Measurements from ENCODE around the gene UBE2F. TPM values are rescaled to one million over a fixed set of nuclear protein-coding genes. Genes with fewer than 3 reads are reported as not detected.
A peak's percentile ranks its signal among the peaks of the same experiment; 100 is the strongest.
"Not testable (repeated sequence)": the region's sequence is repeated elsewhere in the genome, so short reads cannot be mapped to it uniquely, and the experiment has no call there.

The UBE2F gene
- total RNA-seq, 2 experiments from 2014 or later: 22.1 to 44.1 TPM

DNA sequence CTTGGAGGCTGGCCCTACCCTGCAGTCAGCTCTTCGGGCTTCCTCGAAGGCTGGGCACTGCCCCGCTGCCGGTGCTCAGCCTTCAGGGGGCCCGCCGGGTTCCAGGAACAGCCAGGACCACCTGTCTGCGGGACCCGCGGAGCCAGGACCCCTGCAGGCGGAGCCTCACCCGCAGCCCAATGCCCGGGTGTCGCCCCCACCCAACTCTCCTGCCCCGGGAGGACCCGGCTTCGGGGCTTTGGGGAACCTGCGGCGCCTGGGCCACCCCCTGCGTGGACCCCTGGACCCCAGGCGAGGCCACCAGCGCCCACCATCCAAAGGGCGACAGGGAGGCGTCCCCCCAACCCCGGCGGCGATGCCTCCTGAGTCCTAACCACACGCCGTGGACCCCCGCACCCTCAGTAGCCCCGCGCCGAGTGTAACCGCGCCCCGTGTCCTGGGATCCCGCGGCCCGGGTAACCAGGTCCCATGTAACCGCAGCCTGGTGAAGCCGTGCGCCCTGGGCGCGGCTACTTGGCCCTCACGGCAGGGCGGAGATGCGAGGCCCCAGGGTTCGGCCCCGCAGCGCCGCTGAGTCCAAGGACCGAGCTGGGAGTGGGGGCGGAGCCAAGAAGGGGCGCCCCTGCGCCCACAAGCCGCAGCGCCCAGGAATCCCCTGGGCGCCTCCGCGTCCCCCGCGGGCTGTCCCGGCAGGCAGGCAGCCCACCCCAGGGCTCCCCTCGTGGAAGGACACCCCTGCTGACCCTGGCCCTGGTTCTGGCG lies 11.0 kb upstream of the UBE2F start:
- H3K27me3 Mint-ChIP-seq: peaks cover 29% of the 10 kb centered on the region
- DNase-seq (no peak), ATAC-seq (peak; percentile 16)
- H3K4me1 Mint-ChIP-seq: no peaks in the 10 kb centered on the region
- CTCF ChIA-PET: interaction anchor here (0.8 to 1.5 kb wide), 2 partner anchors 14 to 27 kb away, joined by 3 to 4 read pairs; no protein-coding TSS in a partner anchor
- no peaks in the 10 kb centered on the region for H3K36me3 Mint-ChIP-seq
- no peak overlapping the region for H3K27ac Mint-ChIP-seq
- no peaks in the 10 kb centered on the region for H3K9me3 Mint-ChIP-seq (ENCODE audit: low read depth)
- no peak overlapping the region for H3K4me3 Mint-ChIP-seq

DNA sequence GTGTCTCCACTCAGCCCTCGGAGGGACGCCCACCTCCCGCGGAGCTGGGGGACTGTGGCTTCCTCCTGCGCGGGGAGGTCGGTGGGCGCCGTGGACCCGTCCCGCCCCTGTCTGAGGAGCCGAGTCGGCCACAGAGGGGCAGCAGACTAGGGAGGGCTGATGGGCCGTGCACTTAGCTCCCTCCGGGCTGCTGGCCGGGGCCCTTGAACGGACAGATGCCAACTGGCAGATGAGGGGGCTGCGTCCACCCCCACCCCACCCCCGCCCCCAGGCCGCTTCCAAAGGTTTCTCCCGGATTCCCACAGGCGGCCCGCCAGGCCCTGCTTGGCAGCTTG lies 10.4 kb upstream of the UBE2F start:
- Mint-ChIP-seq H3K4me1 (no peaks in the 10 kb centered on the region), H3K4me3 (no peak overlapping the region), H3K36me3 (no peaks in the 10 kb centered on the region), H3K9me3 (ENCODE audit: low read depth) (no peaks in the 10 kb centered on the region), H3K27ac (no peak overlapping the region), H3K27me3 (peaks cover 27% of the 10 kb centered on the region)
- no peak for DNase-seq
- CTCF ChIA-PET: interaction anchor here (0.6 to 1.5 kb wide), 2 partner anchors 9 to 14 kb away, joined by 4 read pairs; no protein-coding TSS in a partner anchor
- no peak for ATAC-seq

DNA sequence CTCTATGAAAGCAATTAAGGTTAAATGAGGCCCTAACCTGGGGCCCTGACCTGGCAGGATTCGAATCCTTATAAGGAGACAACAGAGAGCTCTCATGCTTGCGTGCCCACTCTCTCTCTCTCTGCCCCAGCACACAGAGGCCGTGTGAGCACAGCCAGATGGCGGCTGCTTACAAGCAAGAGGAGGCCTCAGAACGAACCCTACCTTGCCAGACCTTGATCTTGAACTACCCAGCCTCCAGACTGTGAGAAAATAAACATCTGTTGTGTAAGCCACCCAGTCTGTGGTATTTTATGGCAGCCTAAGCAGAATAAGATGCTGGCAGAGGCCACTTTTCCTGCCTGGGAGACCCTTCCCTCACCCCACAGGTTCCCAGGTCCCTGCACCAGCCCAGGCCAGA lies 5.2 kb upstream of the UBE2F start:
- H3K4me3 Mint-ChIP-seq: no peak overlapping the region
- CTCF ChIA-PET: no interaction called here
- DNase-seq: no peak
- H3K27me3 Mint-ChIP-seq: peaks cover 14% of the 10 kb centered on the region
- H3K9me3 Mint-ChIP-seq (ENCODE audit: low read depth): peaks cover 6% of the 10 kb centered on the region
- peaks cover 8% of the 10 kb centered on the region for H3K36me3 Mint-ChIP-seq
- no peak overlapping the region for H3K27ac Mint-ChIP-seq
- peaks cover 3% of the 10 kb centered on the region for H3K4me1 Mint-ChIP-seq
- no peak for ATAC-seq

DNA sequence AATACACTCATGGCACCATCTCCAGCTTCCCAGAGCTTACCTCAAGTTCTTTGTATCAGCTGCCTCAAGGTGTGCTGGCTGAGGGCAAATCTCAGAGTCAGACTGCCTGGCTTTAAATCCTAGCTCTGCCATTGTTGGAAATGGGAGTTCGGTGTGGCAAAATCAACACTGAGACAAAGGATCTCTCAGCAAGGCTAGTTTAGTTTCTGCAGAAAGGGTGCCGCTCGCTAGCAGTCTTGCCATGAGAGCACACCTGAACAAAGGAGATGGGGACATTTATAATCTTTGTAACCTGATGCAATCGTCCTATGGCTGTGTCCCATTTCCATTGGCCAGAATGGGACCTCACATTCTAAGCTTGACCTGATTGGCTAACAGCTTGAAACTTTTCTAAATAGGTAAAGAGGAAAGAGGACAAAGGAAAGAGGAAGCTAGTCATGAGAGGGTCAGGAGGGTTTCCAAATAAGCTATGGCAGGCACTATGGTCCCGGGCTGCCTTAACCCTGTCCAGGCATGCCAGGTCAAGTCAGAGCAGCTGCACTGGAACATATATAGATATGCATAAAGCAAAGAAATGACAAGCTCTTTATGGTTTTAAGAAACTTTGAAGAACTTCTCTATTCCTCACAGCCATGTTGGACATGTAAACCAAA lies 4.3 kb upstream of the UBE2F start:
- H3K27ac Mint-ChIP-seq: no peak overlapping the region
- peaks cover 8% of the 10 kb centered on the region for H3K36me3 Mint-ChIP-seq
- peaks cover 4% of the 10 kb centered on the region for H3K4me1 Mint-ChIP-seq
- peaks cover 4% of the 10 kb centered on the region for H3K27me3 Mint-ChIP-seq
- ATAC-seq (no peak), DNase-seq (no peak)
- H3K4me3 Mint-ChIP-seq: no peak overlapping the region
- H3K9me3 Mint-ChIP-seq (ENCODE audit: low read depth): peaks cover 6% of the 10 kb centered on the region
- CTCF ChIA-PET: no interaction called here

GRCh38 chr2:237963490-237963991 lies 3.3 kb upstream of the UBE2F start:
- H3K36me3 Mint-ChIP-seq; H3K4me3 Mint-ChIP-seq; DNase-seq; H3K27ac Mint-ChIP-seq; ATAC-seq; H3K27me3 Mint-ChIP-seq; H3K9me3 Mint-ChIP-seq (ENCODE audit: low read depth): not testable (repeated sequence)
- CTCF ChIA-PET: interaction anchor here (0.7 kb wide), 1 partner anchor 393 kb away, joined by 3 read pairs; no protein-coding TSS in a partner anchor
- peaks cover 14% of the 10 kb centered on the region for H3K4me1 Mint-ChIP-seq

GRCh38 chr2:237964194-237964577 lies 2.6 kb upstream of the UBE2F start:
- CTCF ChIA-PET: no interaction called here
- peaks cover 6% of the 10 kb centered on the region for H3K9me3 Mint-ChIP-seq (ENCODE audit: low read depth)
- no peak overlapping the region for H3K4me3 Mint-ChIP-seq
- peaks cover 8% of the 10 kb centered on the region for H3K36me3 Mint-ChIP-seq
- peaks cover 1% of the 10 kb centered on the region for H3K27me3 Mint-ChIP-seq
- DNase-seq: no peak
- ATAC-seq: no peak
- no peak overlapping the region for H3K27ac Mint-ChIP-seq
- peaks cover 17% of the 10 kb centered on the region for H3K4me1 Mint-ChIP-seq

- Mint-ChIP-seq H3K36me3 (peaks cover 8% of the 10 kb centered on the region), H3K4me1 (peaks cover 24% of the 10 kb centered on the region), H3K27ac (no peak overlapping the region), H3K27me3 (no peaks in the 10 kb centered on the region), H3K4me3 (no peak overlapping the region), H3K9me3 (ENCODE audit: low read depth) (peaks cover 6% of the 10 kb centered on the region)
- CTCF ChIA-PET: no interaction called here
- ATAC-seq (no peak), DNase-seq (no peak)
Observed at GRCh38 chr2:237964578-237965404, 2.0 kb upstream of the UBE2F start.

GRCh38 chr2:237965844-237966243 lies 970 bp upstream of the UBE2F start:
- H3K36me3 Mint-ChIP-seq; H3K9me3 Mint-ChIP-seq (ENCODE audit: low read depth); ATAC-seq; DNase-seq; H3K27me3 Mint-ChIP-seq: not testable (repeated sequence)
- Mint-ChIP-seq H3K27ac (peak overlapping the region; percentile 52), H3K4me3 (peak overlapping the region; percentile 74), H3K4me1 (peaks cover 26% of the 10 kb centered on the region)
- CTCF ChIA-PET: interaction anchor here (1.0 kb wide), 1 partner anchor 25 kb away, joined by 3 read pairs; no protein-coding TSS in a partner anchor

DNA sequence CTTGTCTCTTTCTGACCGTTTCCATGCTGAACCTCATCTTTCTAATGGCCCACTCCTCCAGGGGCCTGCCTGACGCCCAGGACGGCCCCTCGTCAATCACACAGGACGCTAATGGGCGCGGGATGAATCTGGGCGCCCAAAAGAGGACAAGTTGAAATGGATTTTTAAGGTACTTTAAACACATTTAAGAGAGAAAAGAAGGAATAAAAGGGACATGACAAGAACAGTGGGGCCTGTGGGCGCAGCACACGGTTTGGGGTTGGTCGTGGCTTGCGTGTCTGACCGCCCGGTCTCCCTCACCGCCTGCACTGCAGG lies 607 bp upstream of the UBE2F start:
- no peak for DNase-seq
- peak overlapping the region; percentile 52 for H3K27ac Mint-ChIP-seq
- H3K4me1 Mint-ChIP-seq: peaks cover 28% of the 10 kb centered on the region
- H3K9me3 Mint-ChIP-seq (ENCODE audit: low read depth): peaks cover 6% of the 10 kb centered on the region
- peak overlapping the region; percentile 74 for H3K4me3 Mint-ChIP-seq
- no peak for ATAC-seq
- CTCF ChIA-PET: interaction anchor here (1.0 kb wide), 1 partner anchor 25 kb away, joined by 3 read pairs; no protein-coding TSS in a partner anchor
- H3K27me3 Mint-ChIP-seq: no peaks in the 10 kb centered on the region
- H3K36me3 Mint-ChIP-seq: peaks cover 8% of the 10 kb centered on the region

DNA sequence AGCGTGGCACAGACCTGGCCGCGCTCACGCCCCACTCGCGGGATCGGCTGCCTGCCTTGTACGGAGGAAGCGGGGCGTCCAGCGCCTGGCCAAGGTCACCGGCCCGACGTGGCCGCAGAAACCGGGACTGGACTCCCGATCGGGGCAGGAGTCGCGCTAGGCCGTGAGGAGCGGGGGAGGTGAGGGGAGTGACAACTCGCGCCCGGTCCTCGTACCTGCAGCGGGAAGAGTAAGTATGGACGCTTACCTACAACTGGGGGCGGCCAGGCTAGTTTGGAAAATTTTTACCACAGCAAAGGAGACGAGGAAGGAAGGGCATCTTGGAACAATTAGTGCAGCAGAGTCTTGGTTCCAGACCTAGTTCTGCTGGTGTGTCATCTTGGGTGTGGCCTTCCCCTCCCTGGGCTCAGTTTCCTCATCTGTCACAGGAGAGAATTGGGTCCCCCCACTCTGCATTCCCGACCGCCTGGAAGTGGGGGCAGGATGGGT lies 693 bp downstream of the UBE2F start:
- DNase-seq: peak; percentile 45
- H3K36me3 Mint-ChIP-seq: peaks cover 7% of the 10 kb centered on the region

DNA sequence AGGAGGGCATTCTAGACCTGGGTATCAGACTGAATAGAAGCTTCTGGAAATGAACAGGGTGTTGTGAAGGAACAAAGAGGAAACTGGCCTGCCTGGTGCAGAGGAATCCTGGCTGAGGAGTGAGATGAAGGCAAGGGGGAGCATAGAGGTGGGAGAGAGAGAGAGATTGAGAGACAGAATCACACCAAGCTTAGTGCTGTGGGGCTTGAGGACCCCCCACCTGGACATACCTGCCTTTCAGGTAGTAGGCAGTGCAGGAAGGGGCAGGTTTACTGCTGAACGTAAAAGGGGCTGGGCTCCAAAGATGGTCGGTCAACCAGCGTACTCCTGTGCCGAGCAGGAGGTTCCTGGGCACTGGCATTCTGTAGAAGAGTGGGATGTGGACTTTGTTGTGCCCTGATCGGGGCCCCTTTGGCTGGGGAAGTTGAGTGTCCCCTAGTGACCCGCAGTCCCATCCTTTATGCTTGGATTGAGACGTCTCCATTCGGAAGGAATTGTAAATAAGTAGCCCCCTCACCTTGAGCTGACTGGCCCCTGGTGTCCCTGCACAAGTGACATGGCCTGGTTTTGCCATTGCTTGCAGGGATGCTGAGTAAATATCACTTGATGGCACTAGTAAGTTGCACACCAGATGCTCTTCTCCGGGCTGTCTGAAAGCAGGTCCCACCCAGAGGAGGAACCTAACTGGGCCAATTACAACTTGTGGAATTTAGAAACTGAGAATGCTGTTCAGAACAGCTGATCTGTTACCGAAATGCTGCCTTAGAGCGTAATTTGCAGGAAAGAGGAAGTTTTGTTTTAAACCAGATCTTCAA lies 1.4 kb downstream of the UBE2F start:
- peak overlapping the region; percentile 78 for H3K4me3 Mint-ChIP-seq
- peaks cover 28% of the 10 kb centered on the region for H3K4me1 Mint-ChIP-seq
- peaks cover 3% of the 10 kb centered on the region for H3K36me3 Mint-ChIP-seq
- no peak for ATAC-seq
- no peaks in the 10 kb centered on the region for H3K27me3 Mint-ChIP-seq
- H3K9me3 Mint-ChIP-seq (ENCODE audit: low read depth): no peaks in the 10 kb centered on the region
- peak; percentile 55 for DNase-seq
- H3K27ac Mint-ChIP-seq: peak overlapping the region; percentile 58
- CTCF ChIA-PET: interaction anchor here (0.5 to 1.5 kb wide), 6 partner anchors 8 to 295 kb away, joined by 3 to 4 read pairs (median 3); partner anchors contain the start of gene SCLY

More for the DNA sequence above, 693 bp downstream of the UBE2F start:
- H3K27ac Mint-ChIP-seq: peak overlapping the region; percentile 25
- ATAC-seq: no peak
- H3K4me3 Mint-ChIP-seq: peak overlapping the region; percentile 78
- H3K4me1 Mint-ChIP-seq: peaks cover 28% of the 10 kb centered on the region
- H3K27me3 Mint-ChIP-seq: no peaks in the 10 kb centered on the region
- peaks cover 6% of the 10 kb centered on the region for H3K9me3 Mint-ChIP-seq (ENCODE audit: low read depth)
- CTCF ChIA-PET: interaction anchor here (1.1 kb wide), 1 partner anchor 44 kb away, joined by 3 read pairs; no protein-coding TSS in a partner anchor

GRCh38 chr2:237971661-237972060 lies 4.8 kb downstream of the UBE2F start:
- Mint-ChIP-seq H3K9me3 (ENCODE audit: low read depth) (no peaks in the 10 kb centered on the region), H3K36me3 (peaks cover 2% of the 10 kb centered on the region), H3K27ac (no peak overlapping the region), H3K4me3 (no peak overlapping the region), H3K27me3 (no peaks in the 10 kb centered on the region), H3K4me1 (peaks cover 25% of the 10 kb centered on the region)
- ATAC-seq: no peak
- DNase-seq: no peak
- CTCF ChIA-PET: no interaction called here
